Skeletal muscle cell (primary cell): ENCODE results near the gene ATP5MC2.
"Not testable (repeated sequence)": the region's sequence is repeated elsewhere in the genome, so short reads cannot be mapped to it uniquely, and the experiment has no call there.

Experiments used
- DNase-seq: peaks from one replicate; pipeline ENCODE4 v3.0.0-alpha.2; 2010; ENCODE audit warnings: low read depth
- H3K4me3 ChIP-seq: 2 replicates; pipeline ENCODE4 v1.5.1; 2011; ENCODE audit warnings: low read depth, mild to moderate bottlenecking, control low read depth, low read length, moderate library complexity

Gene ATP5MC2

GRCh38 chr12:53659011-53659551 lies 16.8 kb downstream of the ATP5MC2 start:
- H3K4me3 ChIP-seq: no peak overlapping the region
- DNase-seq: peak; percentile 73

GRCh38 chr12:53657041-53657440 lies 18.8 kb downstream of the ATP5MC2 start:
- no peak overlapping the region for H3K4me3 ChIP-seq
- DNase-seq: no peak

GRCh38 chr12:53653595-53653994 lies 22.3 kb downstream of the ATP5MC2 start:
- no peak for DNase-seq
- H3K4me3 ChIP-seq: no peak overlapping the region

- DNase-seq: peak; percentile 21
These were observed 23.5 kb downstream of the ATP5MC2 start for GRCh38 chr12:53652366-53652765.

GRCh38 chr12:53651737-53652136 lies 24.1 kb downstream of the ATP5MC2 start:
- H3K4me3 ChIP-seq: no peak overlapping the region
- no peak for DNase-seq

More at GRCh38 chr12:53652366-53652765, 23.5 kb downstream of the ATP5MC2 start:
- H3K4me3 ChIP-seq: no peak overlapping the region

- DNase-seq, H3K4me3 ChIP-seq: not testable (repeated sequence)
These were observed 29.6 kb downstream of the ATP5MC2 start for GRCh38 chr12:53646300-53646699.

- H3K4me3 ChIP-seq: no peak overlapping the region
- no peak for DNase-seq
These were observed 30.7 kb downstream of the ATP5MC2 start for GRCh38 chr12:53645165-53645564.

GRCh38 chr12:53644133-53644532 lies 31.8 kb downstream of the ATP5MC2 start:
- no peak for DNase-seq

GRCh38 chr12:53643232-53643979 lies 32.5 kb downstream of the ATP5MC2 start:
- no peak overlapping the region for H3K4me3 ChIP-seq
- no peak for DNase-seq

More at GRCh38 chr12:53644133-53644532, 31.8 kb downstream of the ATP5MC2 start:
- no peak overlapping the region for H3K4me3 ChIP-seq

GRCh38 chr12:53638057-53638456 lies 37.8 kb downstream of the ATP5MC2 start:
- DNase-seq: no peak
- H3K4me3 ChIP-seq: no peak overlapping the region

- DNase-seq: no peak
- H3K4me3 ChIP-seq: no peak overlapping the region
These were observed 39.2 kb downstream of the ATP5MC2 start for GRCh38 chr12:53636641-53637040.

- DNase-seq, H3K4me3 ChIP-seq: not testable (repeated sequence)
These were observed 40.2 kb downstream of the ATP5MC2 start for GRCh38 chr12:53635708-53636107.

GRCh38 chr12:53631721-53632120 lies 44.2 kb downstream of the ATP5MC2 start:
- no peak for DNase-seq
- H3K4me3 ChIP-seq: no peak overlapping the region

GRCh38 chr12:53627919-53628318 lies 48.0 kb downstream of the ATP5MC2 start:
- H3K4me3 ChIP-seq: no peak overlapping the region
- DNase-seq: no peak

GRCh38 chr12:53626702-53627169 lies 49.1 kb downstream of the ATP5MC2 start:
- H3K4me3 ChIP-seq: peak overlapping the region; percentile 84
- DNase-seq: no peak

GRCh38 chr12:53625946-53626701 lies 49.8 kb downstream of the ATP5MC2 start, which contains the start of gene ATF7:
Gene ATF7, minus strand, starts transcription at chr12:53626382. Its CDS starts 25,382 bp downstream, at chr12:53601000.
- H3K4me3 ChIP-seq: peak within 1 kb of the TSS; percentile 84
- peak; percentile 94 for DNase-seq

GRCh38 chr12:53625373-53625945 lies 50.4 kb downstream of the ATP5MC2 start:
- H3K4me3 ChIP-seq: peak overlapping the region; percentile 84
- DNase-seq: no peak

- no peak for DNase-seq
- H3K4me3 ChIP-seq: peak overlapping the region; percentile 84
These were observed 50.9 kb downstream of the ATP5MC2 start for GRCh38 chr12:53624956-53625355.

GRCh38 chr12:53624458-53624857 lies 51.4 kb downstream of the ATP5MC2 start:
- H3K4me3 ChIP-seq: peak overlapping the region; percentile 84
- DNase-seq: no peak
